Forelimb muscle (tissue), 1 donor: ENCODE data around the gene ZNF763. TPM values are rescaled to one million over a fixed set of nuclear protein-coding genes. Genes with fewer than 3 reads are reported as not detected.
"Not testable (repeated sequence)": the region's sequence is repeated elsewhere in the genome, so short reads cannot be mapped to it uniquely, and the experiment has no call there.

Experiments used
- DNase-seq: peaks from one replicate; pipeline ENCODE4 v3.0.0-alpha.2; 2013; ENCODE audit warnings: low read depth
- polyA plus RNA-seq: library from polyadenylated mRNA; unstranded; fragments of 120-200 nt; gene quantifications from one replicate; pipeline ENCODE4 v1.2.1, GENCODE V29; 2013; ENCODE audit not compliant: insufficient read length

The ZNF763 gene
- polyA plus RNA-seq, 1 donor = 1.7 TPM

DNA sequence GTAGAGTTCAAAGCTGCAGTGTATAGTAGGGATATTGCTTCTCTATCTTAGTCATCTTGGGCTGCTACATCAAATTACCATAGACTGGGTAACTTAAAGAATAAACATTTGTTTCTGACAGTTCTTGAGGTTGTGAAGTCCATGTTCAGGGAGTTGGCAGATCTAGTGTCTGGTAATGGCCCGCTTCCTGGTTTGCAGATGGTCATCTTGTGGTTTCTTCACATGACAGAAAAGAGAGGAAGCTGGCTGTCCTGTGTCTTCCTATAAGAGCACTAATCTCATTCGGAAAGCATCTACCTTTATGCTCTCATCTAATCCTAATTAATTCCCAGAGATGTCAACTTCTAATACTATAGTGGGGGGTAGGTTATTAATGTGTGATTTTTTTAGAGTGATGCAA, 6.2 kb downstream of the ZNF763 start:
- no peak for DNase-seq

DNA sequence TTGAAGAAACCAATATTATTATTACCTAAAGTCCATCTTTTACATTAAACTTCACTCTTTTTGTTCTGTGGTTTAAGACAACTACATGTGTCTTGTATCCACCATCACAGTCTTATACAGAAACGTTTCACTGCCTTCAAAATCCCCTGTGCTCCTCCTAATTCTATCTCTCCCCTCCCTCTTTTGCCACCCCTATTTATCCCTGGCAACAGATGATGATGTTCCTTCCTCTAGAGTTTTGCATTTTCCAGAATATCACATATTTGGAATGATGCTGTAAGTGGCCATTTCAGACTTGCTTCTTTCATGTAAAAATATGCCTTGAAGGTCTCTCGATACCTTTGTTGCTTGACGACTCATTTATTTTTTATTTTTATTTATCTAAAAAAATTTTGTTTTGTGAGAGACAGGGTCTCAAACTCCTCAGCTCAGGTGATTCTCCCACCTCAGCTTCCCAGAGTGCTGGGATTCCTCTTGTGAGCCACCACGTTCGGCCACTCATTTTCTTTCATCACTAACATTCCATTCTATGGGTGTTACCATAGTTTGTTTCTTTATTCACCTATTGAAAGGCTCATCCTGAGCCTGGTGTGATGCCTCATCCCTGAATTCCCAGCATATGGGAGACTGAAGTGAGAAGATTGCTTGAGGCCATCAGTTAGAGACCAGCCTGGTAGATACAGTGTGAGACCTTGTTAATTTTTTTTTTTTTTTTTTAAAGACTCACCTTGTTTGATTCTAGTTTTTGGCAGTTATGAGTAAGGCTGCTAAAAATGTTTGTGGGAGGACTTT, 8.4 kb downstream of the ZNF763 start:
- no peak for DNase-seq

DNA sequence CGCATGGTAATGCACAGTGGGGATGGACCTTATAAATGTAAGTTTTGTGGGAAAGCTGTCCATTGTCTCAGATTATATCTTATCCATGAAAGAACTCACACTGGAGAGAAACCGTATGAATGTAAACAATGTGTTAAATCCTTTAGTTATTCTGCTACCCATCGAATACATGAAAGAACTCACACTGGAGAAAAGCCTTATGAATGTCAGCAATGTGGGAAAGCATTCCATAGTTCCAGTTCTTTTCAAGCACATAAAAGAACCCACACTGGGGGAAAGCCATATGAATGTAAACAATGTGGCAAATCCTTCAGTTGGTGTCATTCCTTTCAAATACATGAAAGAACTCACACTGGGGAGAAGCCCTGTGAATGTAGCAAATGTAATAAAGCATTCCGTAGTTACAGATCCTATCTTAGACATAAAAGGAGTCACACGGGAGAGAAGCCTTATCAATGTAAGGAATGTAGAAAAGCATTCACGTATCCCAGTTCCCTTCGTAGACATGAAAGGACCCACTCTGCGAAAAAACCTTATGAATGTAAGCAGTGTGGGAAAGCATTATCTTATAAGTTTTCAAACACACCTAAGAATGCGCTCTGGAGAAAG, 13.8 kb downstream of the ZNF763 start:
- no peak for DNase-seq

DNA sequence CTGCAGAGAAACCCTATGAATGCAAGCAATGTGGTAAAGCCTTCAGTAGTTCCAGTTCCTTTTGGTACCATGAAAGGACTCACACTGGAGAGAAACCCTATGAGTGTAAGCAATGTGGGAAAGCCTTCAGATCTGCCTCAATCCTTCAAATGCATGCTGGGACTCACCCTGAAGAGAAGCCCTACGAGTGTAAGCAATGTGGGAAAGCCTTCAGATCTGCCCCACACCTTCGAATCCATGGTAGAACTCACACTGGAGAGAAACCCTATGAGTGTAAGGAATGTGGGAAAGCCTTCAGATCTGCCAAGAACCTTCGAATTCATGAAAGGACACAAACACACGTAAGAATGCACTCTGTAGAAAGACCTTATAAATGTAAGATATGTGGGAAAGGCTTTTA, 14.7 kb downstream of the ZNF763 start:
- no peak for DNase-seq

DNA sequence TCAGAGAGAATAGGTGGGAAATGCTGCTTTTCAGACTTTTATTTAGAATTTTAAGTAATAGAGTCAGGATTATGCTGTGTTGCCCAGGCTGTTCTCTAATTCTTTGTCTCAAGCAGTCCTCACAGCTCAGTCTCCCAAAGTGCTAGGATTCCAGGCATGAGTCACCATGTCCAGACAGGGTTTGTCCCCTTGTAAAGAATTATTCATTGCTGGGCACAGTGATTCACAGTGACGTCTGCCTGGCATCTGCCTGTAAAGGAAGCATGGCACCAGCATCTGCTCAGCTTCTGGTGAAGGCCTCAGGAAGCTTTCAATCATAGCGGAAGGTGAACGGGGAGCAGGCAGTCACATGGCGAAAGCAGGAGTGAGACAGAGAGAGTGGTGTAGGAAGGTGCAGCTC, 17.7 kb downstream of the ZNF763 start:
- no peak for DNase-seq

DNA sequence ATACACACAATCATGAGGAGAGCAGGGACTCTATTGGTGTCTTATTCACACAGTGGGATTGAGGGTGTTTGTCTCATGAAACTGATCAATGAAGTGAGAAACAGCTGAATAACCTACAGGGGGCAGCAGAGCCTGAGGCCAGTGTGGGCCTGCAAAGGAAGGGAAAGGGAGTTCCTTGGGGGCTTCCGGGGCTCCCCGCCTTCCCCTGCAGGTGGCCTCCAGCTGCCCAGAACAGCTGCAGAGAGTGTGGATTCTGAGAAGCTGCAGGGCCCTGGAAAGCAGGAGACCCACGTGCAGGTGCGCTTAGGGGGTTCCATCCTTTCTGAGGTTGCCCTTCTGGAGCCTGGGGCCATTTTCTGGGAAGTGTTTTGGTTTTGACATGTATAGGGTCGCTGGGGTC, 20.1 kb downstream of the ZNF763 start:
- DNase-seq = no peak

DNA sequence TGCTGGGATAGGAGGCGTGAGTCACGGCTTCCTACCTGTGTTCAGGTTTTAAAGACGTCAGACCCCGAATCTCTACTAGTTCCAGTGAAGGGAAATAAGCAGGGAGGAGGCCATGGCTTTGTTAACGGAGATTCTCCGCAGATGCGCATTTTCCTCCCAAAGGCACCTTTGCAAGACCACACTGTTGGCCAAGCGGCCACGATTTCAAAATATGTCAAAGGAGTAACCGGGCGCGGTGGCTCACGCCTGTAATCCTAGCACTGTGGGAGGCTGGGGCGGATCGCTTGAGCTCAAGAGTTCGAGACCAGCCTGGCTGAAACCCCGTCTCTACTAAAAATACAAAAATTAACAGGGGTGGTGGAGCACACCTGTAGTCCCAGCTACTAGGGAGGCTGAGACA, 21.9 kb downstream of the ZNF763 start:
- DNase-seq = no peak

DNA sequence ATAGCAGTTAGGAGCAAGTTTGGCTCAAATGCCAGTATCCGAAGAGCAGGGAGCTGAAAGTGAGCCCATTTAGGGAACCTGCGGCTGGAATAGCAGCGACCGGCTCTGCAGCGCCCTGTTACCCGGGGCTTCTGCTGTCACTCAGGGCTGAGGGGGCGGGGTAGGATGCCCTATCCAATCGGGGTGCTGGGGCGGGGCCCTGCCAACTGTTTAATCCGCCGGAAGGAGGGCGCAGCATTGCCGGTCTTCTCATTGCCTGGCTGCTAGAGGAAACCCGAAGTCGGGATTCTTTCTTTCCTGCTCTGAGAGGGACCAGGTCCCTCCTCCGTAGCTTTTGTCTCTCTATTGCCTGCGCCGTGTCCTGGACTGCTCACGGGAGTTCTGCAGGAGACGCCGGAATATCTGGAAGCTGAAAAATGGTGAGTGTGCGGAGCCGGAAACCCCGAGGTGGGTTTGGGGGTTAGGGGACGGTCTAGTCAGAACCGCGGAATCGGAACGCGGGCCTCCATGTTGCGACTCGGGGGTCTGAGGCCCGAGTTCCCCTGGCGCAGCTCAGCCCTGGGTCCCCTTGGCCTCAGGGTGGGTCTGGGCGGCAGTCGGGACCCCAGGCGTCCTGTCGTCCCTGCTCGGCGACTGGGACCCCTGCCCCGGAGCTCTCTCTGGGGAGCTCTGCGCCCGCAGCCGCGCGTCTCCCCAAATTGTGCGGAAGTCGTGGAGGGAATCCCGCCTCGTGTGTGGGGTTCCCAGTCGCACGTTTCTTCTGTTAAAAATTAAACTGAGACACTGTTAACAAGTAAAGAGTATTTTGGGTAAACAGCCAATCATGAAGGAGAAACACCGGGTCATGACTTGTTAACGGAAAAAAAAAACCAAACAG, 22.8 kb downstream of the ZNF763 start:
- DNase-seq = peak; percentile 72

DNA sequence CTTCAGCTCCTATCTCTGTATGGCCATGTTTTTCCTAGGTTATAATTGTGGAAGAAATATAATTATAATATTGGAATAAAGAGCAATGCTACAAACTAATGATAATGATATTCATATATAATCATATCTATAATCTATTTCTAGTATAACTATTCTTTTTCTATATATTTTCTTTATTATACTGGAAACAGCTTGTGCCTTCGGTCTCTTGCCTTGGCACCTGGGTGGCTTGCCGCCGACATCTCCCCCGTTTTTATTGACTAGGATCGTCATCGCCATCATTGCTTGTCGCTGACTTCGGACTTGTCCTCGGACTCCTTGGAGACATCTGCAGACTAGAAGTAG, 24.2 kb downstream of the ZNF763 start:
- no peak for DNase-seq

DNA sequence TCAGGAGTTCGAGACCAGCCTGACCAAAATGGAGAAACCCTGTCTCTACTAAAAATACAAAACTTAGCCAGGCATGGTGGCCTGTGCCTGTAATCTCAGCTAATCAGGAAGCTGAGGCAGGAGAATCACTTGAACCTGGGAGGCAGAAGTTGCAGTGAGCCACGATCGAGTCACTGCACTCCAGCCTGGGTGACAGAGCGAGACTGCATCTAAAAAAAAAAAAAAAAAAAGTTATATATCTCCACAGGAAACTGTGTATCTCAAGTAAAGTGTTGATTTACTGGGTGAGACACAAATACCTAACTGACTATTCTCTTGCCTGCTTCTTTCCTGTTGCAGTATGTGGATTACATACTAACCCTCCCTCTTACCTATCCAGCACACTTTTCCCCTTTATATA, 27.1 kb downstream of the ZNF763 start:
- DNase-seq = not testable (repeated sequence)

DNA sequence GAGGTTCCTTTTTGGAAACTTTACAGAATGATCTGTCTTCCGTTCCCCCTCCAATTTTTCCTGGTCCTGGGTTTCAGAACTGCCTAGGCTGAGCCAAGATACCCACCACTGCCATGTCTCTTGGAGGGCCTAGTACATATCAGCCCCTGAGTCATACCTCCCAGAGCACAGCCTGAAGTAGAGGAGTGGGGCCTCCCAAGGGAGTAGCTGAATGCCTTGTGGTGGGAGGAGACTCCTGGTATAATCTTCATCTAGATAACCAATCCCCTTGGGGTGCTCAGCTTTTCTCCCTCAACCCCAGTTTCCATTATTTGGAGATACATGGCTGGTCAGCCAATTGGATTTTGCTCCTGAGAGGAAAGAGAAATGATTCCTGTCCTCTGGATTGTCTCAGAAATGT, 30.3 kb downstream of the ZNF763 start:
- DNase-seq = no peak

DNA sequence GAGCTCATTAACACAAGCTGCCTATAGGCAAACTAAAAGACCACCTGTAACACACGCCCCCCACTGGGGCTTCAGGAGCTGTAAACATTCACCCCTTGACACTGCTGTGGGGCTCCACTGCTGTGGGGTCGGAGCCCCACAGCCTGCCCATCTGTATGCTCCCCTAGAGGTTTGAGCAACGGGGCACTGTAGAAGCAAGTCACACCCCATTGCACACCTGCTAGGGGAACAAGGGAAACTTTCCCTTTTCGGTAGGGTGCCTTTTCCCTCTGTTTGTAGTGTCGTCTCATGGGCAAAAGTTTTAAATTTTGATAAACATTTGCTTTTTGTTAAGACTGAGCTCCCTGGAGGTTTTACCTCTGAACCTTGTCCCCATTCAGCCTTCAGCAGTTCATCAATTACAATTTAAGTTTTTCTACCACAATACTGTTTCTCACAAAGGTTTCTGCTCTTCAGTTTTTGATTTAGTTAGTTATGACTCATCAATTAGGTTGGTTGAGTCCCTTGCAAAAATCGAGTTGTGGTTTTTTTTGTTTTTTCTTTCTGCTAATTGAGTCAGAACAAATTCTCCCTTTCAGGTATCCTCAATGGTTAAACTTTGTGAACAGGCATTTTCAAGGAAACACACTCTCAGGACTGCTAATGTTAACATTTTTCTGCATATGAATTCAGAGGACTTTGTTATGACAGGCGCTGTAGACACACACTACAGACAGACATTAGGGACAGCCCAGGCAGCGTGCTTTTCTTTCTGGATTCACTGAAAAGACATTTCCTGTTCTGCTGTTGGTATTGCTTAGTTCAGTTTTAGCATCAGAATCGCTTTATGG, 35.5 kb downstream of the ZNF763 start:
- DNase-seq = no peak

DNA sequence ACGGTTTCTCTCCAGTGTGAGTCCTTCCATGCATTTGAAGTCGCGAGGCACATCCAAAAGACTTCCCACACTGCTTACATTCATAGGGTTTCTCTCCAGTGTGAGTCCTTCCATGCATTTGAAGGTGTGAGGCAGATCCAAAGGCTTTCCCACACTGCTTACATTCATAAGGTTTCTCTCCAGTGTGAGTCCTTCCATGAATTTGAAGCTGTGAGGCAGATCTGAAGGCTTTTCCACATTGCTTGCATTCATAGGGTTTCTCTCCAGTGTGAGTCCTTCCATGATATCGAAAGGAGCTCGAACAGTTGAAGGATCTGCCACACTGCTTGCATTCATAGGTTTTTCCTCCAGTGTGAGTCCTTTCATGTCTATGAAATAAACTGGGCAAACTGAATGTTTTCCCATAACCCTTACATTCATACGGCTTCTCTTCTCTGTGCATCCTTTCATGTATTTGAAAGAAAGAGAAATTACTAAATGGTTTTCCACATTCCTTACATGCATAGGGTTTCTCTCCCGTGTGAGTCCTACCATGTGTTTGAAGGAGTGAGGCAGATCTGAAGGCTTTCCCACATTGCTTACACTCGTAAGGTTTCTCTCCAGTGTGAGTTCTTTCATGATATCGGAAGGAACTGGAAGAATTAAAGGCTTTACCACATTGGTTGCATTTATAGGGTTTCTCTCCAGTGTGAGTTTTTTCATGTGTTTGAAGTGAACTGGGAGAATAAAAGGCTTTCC, 50.3 kb downstream of the ZNF763 start:
- DNase-seq = no peak

DNA sequence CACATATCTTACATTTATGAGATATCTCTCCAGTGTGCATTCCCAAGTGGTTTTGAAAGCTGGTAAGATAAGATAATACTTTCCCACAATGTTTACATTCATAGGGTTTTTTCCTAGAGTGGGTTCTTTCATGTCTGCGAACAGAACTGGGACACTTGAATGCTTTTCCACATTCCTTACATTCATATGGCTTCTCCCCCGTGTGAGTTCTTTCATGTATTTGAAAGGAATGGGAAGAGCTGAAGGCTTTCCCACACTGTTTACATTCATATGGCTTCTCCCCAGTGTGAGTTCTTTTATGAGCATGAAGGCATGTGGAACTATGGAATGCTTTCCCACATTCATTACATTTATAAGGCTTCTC, 50.9 kb downstream of the ZNF763 start:
- DNase-seq = no peak

Other genes starting within 250 kb of the ZNF763 start
- 3.5 TPM for gene ZNF823, start 226.1 kb upstream of the ZNF763 start, polyA plus RNA-seq
- gene ZNF441, start 198.0 kb upstream of the ZNF763 start, polyA plus RNA-seq = 5.3 TPM
- 3.5 TPM for gene ZNF491, start 166.5 kb upstream of the ZNF763 start, polyA plus RNA-seq
- gene ZNF440, start 150.8 kb upstream of the ZNF763 start, polyA plus RNA-seq = 5.7 TPM
- gene ZNF439, start 116.3 kb upstream of the ZNF763 start, polyA plus RNA-seq = 4.4 TPM
- 3.4 TPM for gene ZNF69, start 77.3 kb upstream of the ZNF763 start, polyA plus RNA-seq
- 7.0 TPM for gene ZNF700, start 39.9 kb upstream of the ZNF763 start, polyA plus RNA-seq
- 4.3 TPM for gene ZNF433, start 70.6 kb downstream of the ZNF763 start, polyA plus RNA-seq
- 0.57 TPM for gene ZNF878, start 87.9 kb downstream of the ZNF763 start, polyA plus RNA-seq
- 10.0 TPM for gene ZNF844, start 99.7 kb downstream of the ZNF763 start, polyA plus RNA-seq
- 2.1 TPM for gene ZNF20, start 175.3 kb downstream of the ZNF763 start, polyA plus RNA-seq
- gene ZNF625, start 191.7 kb downstream of the ZNF763 start, polyA plus RNA-seq = 4.2 TPM
- 6.1 TPM for gene ZNF136, start 198.1 kb downstream of the ZNF763 start, polyA plus RNA-seq